HG02870 (cell line): ENCODE measurements around the gene BARHL1.

Experiments
- ATAC-seq: cut with Tn5 transposase; IDR thresholded peaks from one replicate; pipeline ENCODE4 v1.9.1; 2021; ENCODE audit warnings: mild to moderate bottlenecking, moderate library complexity; ENCODE audit not compliant: unreplicated experiment

The BARHL1 gene

GRCh38 chr9:132582276-132582785 is at the start of gene BARHL1:
BARHL1 (plus strand) TSS chr9:132582606; CDS start chr9:132582798, 192 bp downstream.
- ATAC-seq = no peak

DNA sequence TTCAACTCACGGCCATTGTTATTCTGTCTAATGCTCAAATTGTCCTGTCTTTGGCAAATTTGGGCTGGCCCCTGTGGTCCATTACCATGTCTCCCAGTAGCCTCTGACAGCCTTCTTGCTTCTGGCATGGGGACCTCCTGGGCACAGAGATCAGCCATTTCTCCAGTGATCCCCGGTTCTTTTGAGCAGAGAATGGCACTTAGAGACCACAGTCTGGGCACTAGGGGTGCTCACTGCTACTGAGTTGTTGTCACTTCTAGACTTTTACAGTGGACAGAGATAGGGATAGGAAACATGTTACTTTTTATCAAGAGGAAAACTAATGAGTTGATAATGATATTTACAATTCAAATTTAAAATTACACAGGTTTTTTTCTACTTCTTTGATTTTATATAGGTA is 47.6 kb upstream of the BARHL1 start:
- ATAC-seq = no peak

DNA sequence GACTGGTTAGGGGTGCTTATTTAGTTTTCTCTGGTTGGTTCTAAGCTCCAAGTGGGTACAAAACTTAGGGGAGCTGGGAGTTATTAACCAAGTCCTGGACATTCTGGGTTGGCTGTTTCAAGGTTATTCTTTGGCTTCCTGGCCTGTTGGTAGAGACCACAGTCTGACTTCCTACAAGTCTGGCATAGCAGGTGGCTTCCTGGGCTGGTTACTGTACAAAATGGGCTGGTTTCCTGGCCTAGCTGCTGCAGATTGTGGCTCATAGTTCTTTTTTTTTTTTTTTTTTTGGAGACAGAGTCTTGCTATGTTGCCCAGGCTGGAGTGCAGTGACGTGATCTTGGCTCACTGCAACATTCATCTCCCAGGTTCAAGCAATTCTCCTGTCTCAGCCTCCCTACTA is 46.3 kb upstream of the BARHL1 start:
- ATAC-seq = no peak

DNA sequence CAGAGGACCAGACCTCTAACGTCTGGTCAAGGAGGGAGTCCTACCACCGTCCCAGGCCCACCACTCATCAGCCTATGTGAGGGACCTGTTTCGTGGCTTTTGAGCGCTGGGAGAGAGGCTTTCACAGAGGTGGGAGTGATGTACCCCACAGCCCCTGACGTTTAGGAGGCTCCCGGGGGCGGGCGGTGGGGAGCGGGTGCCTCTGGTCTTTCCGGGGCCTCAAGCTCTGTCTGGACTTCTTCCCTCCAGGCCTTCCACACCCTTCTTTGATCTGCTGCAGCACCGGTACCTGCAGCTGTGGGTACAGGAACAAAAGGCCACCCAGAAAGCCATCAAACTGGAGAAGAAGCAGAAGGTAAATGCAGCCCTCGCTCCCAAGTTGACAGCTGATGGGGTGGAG is 45.1 kb upstream of the BARHL1 start:
- no peak for ATAC-seq

GRCh38 chr9:132538071-132538470 is 44.3 kb upstream of the BARHL1 start:
- ATAC-seq = no peak

- no peak for ATAC-seq
Observed at GRCh38 chr9:132539096-132539495, 43.3 kb upstream of the BARHL1 start.

- ATAC-seq = no peak
Observed at GRCh38 chr9:132541051-132541450, 41.4 kb upstream of the BARHL1 start.

GRCh38 chr9:132541870-132542830 is 40.3 kb upstream of the BARHL1 start:
- ATAC-seq = no peak

GRCh38 chr9:132543251-132543650 is 39.2 kb upstream of the BARHL1 start:
- no peak for ATAC-seq

GRCh38 chr9:132543960-132544359 is 38.4 kb upstream of the BARHL1 start:
- ATAC-seq = no peak

DNA sequence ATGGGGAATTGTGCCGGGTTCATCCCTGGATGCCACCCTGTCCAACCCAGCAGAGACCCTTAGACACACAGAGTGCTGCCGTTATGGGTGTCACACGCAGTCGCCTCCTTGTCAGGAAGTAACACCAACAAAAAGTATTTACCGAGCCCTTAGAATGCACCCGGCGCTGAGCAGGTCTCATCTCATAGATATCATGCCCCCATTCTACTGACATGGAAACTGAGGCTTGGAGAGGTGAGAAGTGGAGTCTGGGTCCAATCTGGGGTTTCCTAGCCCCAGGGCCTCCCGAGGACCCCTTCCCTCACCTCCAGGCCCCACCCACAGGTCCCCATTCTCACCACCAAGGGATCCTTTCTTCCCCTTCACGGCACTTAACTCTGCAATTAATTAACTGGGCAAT is 36.8 kb upstream of the BARHL1 start:
- ATAC-seq = no peak

DNA sequence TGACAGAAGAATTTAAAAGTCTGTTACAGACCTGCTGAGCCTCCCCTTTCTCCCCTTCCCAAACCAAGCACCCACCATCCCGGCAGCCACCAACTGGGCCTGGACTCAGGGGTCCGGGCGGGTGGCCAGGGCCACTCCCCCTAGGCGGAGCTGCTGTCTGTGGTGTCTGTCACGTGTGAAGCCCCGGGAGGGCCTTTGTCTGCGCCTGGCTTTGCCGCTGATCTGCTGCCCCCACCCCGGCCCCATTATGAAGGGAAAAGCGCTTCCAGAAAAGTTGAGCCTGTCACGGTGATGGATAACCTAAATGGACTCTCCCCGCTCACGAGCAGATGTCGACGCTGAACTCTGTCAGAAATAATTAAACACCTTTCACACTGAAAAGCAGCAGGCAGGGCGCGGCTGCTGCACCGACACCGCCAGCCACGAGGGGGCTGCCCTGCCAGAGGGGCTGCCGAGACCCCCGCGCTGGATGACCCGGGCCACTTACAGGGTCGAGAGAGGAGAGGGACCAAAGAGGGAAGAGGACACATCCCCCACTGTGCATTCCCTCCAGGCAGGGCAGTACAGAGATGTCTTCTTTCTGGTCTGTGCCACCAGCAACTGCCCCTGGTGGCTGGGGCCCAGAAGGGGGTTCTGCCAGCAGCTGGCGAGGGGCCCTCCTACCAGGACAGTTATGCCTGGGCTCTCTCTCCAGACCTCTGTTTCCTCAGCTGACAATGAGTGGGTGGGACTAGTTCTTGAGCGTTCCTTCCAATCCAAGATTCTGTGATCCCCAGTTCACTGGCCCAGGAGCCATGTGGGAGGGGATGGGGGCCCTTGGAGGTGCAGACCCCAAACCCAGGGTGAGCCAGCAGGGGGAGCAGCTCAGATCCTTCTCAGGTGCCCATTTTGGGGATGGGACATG is 36.0 kb upstream of the BARHL1 start:
- no peak for ATAC-seq

GRCh38 chr9:132547052-132547431 is 35.4 kb upstream of the BARHL1 start:
- ATAC-seq = no peak

DNA sequence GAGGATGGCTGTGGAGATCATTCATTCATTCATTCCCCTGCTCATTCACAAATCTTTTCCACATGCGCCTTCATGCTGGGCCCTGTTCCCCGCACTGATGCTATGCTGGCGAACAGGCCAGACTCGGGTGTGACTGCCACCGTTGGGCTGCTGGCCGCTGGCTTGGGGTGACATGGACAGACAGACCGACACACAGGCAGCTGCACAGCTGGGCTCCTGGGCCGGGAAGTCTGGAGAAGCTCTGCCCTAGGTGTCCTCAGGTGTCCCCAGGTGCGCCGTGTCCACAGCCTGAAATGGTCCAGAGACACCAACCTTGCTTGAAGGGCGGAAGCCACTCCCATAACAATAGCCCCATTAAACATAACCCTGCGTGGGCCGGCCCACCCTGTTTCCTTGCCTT is 35.0 kb upstream of the BARHL1 start:
- no peak for ATAC-seq

- no peak for ATAC-seq
Observed at GRCh38 chr9:132547976-132548730, 34.3 kb upstream of the BARHL1 start.

DNA sequence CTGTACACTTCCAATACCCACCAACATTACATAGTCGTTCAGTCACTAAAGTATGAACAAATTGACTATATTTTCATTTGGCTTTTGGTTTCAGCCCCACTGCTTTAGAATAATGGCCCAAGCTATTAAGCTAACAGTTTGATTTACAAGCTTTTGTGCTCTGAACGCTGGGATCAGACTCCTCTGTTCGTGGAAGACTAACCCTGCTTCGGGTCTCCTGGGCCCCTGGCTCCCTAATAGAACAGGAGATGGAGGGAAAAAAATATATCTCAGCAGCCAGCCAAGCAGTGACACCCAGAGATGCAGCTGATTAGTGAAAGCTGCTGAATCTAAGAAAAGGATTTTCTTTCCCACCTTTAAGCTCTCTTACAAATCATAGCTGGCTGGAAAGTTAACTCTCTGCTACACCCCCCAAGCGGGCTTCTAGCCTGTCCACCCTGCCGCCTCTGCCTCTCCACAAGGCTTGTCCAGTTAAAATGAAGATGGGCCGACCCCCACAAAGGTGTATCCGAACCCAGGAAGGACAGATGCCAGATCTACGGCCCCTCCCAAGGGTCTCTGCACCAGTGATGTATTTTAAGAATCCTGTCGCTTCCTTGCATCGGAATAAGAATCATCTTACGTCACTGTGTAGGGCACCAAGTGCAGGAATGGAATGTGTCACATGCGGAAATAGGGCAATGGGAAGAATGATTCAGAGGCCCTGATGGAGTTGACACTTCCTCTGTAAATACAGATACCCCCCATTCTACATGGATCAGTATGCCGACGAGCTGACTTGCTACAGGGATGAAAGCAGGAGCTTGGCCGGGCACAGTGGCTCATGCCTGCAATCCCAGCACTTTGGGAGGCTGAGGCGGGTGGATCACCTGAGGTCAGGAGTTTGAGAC is 33.4 kb upstream of the BARHL1 start:
- ATAC-seq = no peak

GRCh38 chr9:132551556-132551955 is 30.9 kb upstream of the BARHL1 start:
- ATAC-seq = no peak

DNA sequence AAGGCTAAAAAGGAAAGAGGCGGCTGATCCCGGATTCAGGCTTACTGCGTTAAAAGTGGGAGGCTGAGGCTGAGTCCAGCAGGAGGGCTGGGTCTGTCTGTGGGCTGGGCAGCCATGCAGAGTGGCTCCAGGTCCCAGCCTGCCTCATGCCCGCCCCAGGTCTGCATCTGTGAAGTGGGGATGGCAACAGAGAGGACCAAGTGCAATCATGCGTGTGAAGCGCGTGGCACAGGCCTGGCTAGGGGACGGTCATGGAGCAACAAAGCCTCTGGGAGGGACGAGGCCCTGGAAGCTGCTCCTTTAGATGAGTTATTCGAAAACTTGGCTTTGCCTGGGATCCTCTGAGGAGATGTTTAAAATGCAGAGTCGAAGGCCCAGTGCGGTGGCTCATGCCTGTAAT is 30.4 kb upstream of the BARHL1 start:
- no peak for ATAC-seq

DNA sequence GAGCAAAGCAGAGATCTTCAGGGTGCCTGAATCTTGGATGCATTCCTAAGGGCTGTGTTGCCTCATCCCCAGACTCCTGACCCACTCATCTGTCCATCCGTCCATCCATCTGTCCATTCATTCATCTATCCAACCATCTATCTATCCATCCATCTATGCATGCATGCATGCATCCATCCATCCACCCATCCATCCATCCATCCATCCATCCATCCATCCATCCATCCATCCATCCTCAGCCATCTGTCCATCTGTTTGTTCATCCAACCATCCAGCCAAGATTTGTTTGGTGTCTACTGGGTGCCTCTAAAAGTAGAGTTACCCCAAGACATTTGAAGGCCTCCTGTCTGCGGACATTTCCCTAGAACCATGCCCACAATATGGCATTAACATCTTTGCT is 27.7 kb upstream of the BARHL1 start:
- ATAC-seq = no peak

GRCh38 chr9:132555528-132555927 is 26.9 kb upstream of the BARHL1 start:
- no peak for ATAC-seq
